ENCODE data around the gene MARCHF4. TPM values are rescaled to one million over a fixed set of nuclear protein-coding genes. Genes with fewer than 3 reads are reported as not detected.

The MARCHF4 gene
- total and polyA plus RNA-seq, 9 of the 15 experiments (the other 6 are each of a cell fraction or from before 2014, with no cell fraction given): 0.05 TPM; not detected in 8

DNA sequence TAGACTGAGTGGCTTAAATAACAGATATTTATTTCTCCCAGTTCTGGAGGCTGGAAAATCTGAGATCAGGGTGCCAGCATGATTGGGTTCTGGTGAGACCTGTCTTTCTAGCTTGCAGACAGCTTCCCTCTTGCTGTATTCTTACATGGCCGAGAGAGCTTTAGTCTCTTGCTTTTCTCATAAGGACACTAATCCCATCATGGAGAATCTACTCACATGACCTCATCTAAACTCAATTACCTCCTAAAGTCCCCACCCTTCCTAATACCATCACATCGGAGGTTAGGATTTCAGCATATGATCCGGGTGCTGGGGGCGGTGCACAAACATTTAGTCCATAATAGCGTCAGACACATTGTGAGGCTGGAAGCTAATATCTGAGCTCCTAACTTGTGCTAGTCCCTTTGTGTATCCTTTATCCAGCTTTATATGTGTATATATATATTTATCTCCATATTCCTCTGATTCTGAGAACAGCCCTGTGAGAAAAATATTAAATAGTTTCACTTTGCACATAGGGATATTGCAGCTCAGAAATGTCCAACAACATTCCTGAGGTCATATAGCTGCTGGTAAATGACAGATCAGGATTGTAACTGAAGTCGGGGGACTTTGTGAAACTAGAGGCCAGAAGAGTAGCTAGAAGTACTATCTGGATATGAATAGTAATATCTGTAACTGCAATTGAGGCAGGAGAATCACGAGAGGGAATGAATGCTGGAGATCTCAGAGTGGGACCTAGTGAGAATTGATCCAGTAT is 28.9 kb downstream of the MARCHF4 start:
- Histone ChIP-seq H3K9me3 (replicated peaks; ENCODE audit: control insufficient read depth, insufficient read depth, low read depth, low read length) (no peaks in the 10 kb centered on the region), H3K4me3 (no peak overlapping the region), H3K4me1 (replicated peaks in 1 of 2; ENCODE audit: control insufficient read depth in 2 of 2, insufficient read depth in 2 of 2, low read length in 2 of 2) (no peaks in the 10 kb centered on the region), H3K9ac (ENCODE audit: insufficient read depth in 1 of 2, low read depth in 2 of 2, low read length in 2 of 2) (no peak overlapping the region), H2AFZ (ENCODE audit: low read depth, low read length) (no peak overlapping the region), H3K36me3 (ENCODE audit: control insufficient read depth, insufficient read depth, low read length) (no peaks in the 10 kb centered on the region), H4K20me1 (replicated peaks; ENCODE audit: control insufficient read depth, insufficient read depth, low read length) (no peaks in the 10 kb centered on the region), H3K27ac (ENCODE audit: extremely low read depth, low read depth, low read length) (no peak overlapping the region), H3K4me2 (ENCODE audit: insufficient read depth, low read length) (no peak overlapping the region), H3K79me2 (ENCODE audit: control insufficient read depth, insufficient read depth, low read length) (no peaks in the 10 kb centered on the region), H3K9me1 (ENCODE audit: control insufficient read depth, insufficient read depth, low read length) (no peaks in the 10 kb centered on the region), H3K27me3 (ENCODE audit: control insufficient read depth in 2 of 2, insufficient read depth in 2 of 2, low read length in 2 of 2) (peaks cover 0 to 2% of the 10 kb centered on the region in 2 experiments; a peak in 2 of 5 replicates)
- 2% methylated on average over 7 of the region's 7 CpGs for WGBS (ENCODE audit: insufficient coverage, low coverage, missing lambda C conversion rate)
- in situ Hi-C loops (cut with MboI) (no loop called here), intact Hi-C loops (cut with micrococcal nuclease) (no loop called here)
- no peak for ATAC-seq
- FAIRE-seq: no peak
- DNase-seq (ENCODE audit: extremely low read depth in 1 of 4, low spot score in 3 of 4): no peak
- POLR2A ChIA-PET: interaction anchor here (0.6 to 1.8 kb wide), 2 partner anchors 10 to 15 kb away, joined by 3 to 6 read pairs; no protein-coding TSS in a partner anchor
- no TSS peak for BruUV-seq (replicated peaks)
- CTCF ChIA-PET (ENCODE audit: low intra/inter-chr PET ratio): no interaction called here
- no peak for TF ChIP-seq SLC30A9 (CRISPR knock-in tag; IDR thresholded peaks at IDR 0.05)
- TF ChIP-seq, protein P1, sequence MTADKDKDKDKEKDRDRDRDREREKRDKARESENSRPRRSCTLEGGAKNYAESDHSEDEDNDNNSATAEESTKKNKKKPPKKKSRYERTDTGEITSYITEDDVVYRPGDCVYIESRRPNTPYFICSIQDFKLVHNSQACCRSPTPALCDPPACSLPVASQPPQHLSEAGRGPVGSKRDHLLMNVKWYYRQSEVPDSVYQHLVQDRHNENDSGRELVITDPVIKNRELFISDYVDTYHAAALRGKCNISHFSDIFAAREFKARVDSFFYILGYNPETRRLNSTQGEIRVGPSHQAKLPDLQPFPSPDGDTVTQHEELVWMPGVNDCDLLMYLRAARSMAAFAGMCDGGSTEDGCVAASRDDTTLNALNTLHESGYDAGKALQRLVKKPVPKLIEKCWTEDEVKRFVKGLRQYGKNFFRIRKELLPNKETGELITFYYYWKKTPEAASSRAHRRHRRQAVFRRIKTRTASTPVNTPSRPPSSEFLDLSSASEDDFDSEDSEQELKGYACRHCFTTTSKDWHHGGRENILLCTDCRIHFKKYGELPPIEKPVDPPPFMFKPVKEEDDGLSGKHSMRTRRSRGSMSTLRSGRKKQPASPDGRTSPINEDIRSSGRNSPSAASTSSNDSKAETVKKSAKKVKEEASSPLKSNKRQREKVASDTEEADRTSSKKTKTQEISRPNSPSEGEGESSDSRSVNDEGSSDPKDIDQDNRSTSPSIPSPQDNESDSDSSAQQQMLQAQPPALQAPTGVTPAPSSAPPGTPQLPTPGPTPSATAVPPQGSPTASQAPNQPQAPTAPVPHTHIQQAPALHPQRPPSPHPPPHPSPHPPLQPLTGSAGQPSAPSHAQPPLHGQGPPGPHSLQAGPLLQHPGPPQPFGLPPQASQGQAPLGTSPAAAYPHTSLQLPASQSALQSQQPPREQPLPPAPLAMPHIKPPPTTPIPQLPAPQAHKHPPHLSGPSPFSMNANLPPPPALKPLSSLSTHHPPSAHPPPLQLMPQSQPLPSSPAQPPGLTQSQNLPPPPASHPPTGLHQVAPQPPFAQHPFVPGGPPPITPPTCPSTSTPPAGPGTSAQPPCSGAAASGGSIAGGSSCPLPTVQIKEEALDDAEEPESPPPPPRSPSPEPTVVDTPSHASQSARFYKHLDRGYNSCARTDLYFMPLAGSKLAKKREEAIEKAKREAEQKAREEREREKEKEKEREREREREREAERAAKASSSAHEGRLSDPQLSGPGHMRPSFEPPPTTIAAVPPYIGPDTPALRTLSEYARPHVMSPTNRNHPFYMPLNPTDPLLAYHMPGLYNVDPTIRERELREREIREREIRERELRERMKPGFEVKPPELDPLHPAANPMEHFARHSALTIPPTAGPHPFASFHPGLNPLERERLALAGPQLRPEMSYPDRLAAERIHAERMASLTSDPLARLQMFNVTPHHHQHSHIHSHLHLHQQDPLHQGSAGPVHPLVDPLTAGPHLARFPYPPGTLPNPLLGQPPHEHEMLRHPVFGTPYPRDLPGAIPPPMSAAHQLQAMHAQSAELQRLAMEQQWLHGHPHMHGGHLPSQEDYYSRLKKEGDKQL (CRISPR knock-in tag; IDR thresholded peaks at IDR 0.05; ENCODE audit: borderline replicate concordance): no peak
- TF ChIP-seq, protein P2, sequence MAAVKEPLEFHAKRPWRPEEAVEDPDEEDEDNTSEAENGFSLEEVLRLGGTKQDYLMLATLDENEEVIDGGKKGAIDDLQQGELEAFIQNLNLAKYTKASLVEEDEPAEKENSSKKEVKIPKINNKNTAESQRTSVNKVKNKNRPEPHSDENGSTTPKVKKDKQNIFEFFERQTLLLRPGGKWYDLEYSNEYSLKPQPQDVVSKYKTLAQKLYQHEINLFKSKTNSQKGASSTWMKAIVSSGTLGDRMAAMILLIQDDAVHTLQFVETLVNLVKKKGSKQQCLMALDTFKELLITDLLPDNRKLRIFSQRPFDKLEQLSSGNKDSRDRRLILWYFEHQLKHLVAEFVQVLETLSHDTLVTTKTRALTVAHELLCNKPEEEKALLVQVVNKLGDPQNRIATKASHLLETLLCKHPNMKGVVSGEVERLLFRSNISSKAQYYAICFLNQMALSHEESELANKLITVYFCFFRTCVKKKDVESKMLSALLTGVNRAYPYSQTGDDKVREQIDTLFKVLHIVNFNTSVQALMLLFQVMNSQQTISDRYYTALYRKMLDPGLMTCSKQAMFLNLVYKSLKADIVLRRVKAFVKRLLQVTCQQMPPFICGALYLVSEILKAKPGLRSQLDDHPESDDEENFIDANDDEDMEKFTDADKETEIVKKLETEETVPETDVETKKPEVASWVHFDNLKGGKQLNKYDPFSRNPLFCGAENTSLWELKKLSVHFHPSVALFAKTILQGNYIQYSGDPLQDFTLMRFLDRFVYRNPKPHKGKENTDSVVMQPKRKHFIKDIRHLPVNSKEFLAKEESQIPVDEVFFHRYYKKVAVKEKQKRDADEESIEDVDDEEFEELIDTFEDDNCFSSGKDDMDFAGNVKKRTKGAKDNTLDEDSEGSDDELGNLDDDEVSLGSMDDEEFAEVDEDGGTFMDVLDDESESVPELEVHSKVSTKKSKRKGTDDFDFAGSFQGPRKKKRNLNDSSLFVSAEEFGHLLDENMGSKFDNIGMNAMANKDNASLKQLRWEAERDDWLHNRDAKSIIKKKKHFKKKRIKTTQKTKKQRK (IDR thresholded peaks at IDR 0.05; ENCODE audit: borderline replicate concordance, low read depth, low read length): no peak
- TF ChIP-seq SREBF2 (CRISPR knock-in tag; IDR thresholded peaks at IDR 0.05): no peak
- TF ChIP-seq, protein P3, sequence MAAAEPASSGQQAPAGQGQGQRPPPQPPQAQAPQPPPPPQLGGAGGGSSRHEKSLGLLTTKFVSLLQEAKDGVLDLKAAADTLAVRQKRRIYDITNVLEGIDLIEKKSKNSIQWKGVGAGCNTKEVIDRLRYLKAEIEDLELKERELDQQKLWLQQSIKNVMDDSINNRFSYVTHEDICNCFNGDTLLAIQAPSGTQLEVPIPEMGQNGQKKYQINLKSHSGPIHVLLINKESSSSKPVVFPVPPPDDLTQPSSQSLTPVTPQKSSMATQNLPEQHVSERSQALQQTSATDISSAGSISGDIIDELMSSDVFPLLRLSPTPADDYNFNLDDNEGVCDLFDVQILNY (CRISPR knock-in tag; IDR thresholded peaks at IDR 0.05): no peak
- TF ChIP-seq LARP7 (IDR thresholded peaks at IDR 0.05): no peak
- TF ChIP-seq EWSR1 (IDR thresholded peaks at IDR 0.05; ENCODE audit: borderline replicate concordance, low read depth, partially characterized antibody): no peak
- no peak for TF ChIP-seq SMAD4 (CRISPR knock-in tag; conservative IDR thresholded peaks at IDR 0.05)
- TF ChIP-seq ZNF764 (CRISPR knock-in tag; IDR thresholded peaks at IDR 0.05; ENCODE audit: low read depth): no peak
- TF ChIP-seq ZNF75A (CRISPR knock-in tag; IDR thresholded peaks at IDR 0.05): no peak
- no peak for TF ChIP-seq ARID1B (IDR thresholded peaks at IDR 0.05)
- TF ChIP-seq ARNT (IDR thresholded peaks at IDR 0.05): no peak

Data from K562 (cell line).